ENCODE data around the gene GATAD2A. TPM values are rescaled to one million over a fixed set of nuclear protein-coding genes. Genes with fewer than 3 reads are reported as not detected.

The GATAD2A gene
- total and polyA plus RNA-seq, 2 of the 8 experiments (the other 6 are each of a cell fraction or from before 2014, with no cell fraction given) = 38.4 to 205 TPM

- no peak for TF ChIP-seq POU5F1 (IDR thresholded peaks at IDR 0.05; ENCODE audit: low read depth, low read length)
- no peak for TF ChIP-seq MAFK (IDR thresholded peaks at IDR 0.05; ENCODE audit: low read depth, low read length)
- no peak for TF ChIP-seq SUZ12 (IDR thresholded peaks at IDR 0.05; ENCODE audit: low read length)
- no peak for TF ChIP-seq FOSL1 (IDR thresholded peaks at IDR 0.05; ENCODE audit: insufficient read depth, low read depth, low read length)
- TF ChIP-seq CHD1 (IDR thresholded peaks at IDR 0.05; ENCODE audit: low read depth, low read length) = no peak
- no peak for TF ChIP-seq NRF1 (IDR thresholded peaks at IDR 0.05; ENCODE audit: low read depth, low read length)
- TF ChIP-seq KDM5A (IDR thresholded peaks at IDR 0.05; ENCODE audit: low read length) = no peak
Measured at GRCh38 chr19:19451429-19452242, 46.2 kb downstream of the GATAD2A start (continued).

All from H1 (cell line).